Measurements from ENCODE around the gene SEMA5A.

GRCh38 chr5:9529513-9529912 is 16.4 kb downstream of the SEMA5A start:
- TF ChIP-seq POLR2A (IDR thresholded peaks at IDR 0.05) (no peak), CTCF (IDR thresholded peaks at IDR 0.05) (no peak)
